CD8-positive, alpha-beta memory T cell (primary cell): ENCODE measurements around the gene CCDC137. TPM values are rescaled to one million over a fixed set of nuclear protein-coding genes. Genes with fewer than 3 reads are reported as not detected.

ENCODE experiments used
- CTCF ChIA-PET: fragments of 350-600 bp; sonication (Branson Sonifier 250); formaldehyde crosslinking; loops from one replicate; lab custom pipeline; 2021; ENCODE audit warnings: antibody characterized with exemption; lab: Charles Lee
- POLR2A ChIA-PET: fragments of 350-600 bp; sonication (Branson Sonifier 250); formaldehyde crosslinking; loops from one replicate; lab custom pipeline; 2021; ENCODE audit warnings: antibody characterized with exemption; lab: Charles Lee
- DNase-seq, 5 donors: peaks; one replicate each; pipeline versions ENCODE4 v3.0.0 to v3.0.0-alpha.2; 2020 to 2022; ENCODE audit warnings: mixed read lengths in 1 of 5
- H3K27ac ChIP-seq: one replicate; pipeline ENCODE4 v1.7.0; 2013; ENCODE audit warnings: low read depth, mild to moderate bottlenecking, low read length, moderate library complexity
- H3K27me3 ChIP-seq: 2 replicates; pipeline ENCODE4 v1.7.0; 2013; ENCODE audit warnings: low read length, mild to moderate bottlenecking; ENCODE audit not compliant: insufficient read depth, poor library complexity, severe bottlenecking
- H3K36me3 ChIP-seq: 2 replicates; pipeline ENCODE4 v1.7.0; 2013; ENCODE audit warnings: mild to moderate bottlenecking, low read length, moderate library complexity; ENCODE audit not compliant: insufficient read depth
- H3K4me1 ChIP-seq: 2 replicates; pipeline ENCODE4 v1.7.0; 2013; ENCODE audit warnings: mild to moderate bottlenecking, low read length, moderate library complexity; ENCODE audit not compliant: insufficient read depth
- H3K4me3 ChIP-seq: 2 replicates; pipeline ENCODE4 v1.7.0; 2013; ENCODE audit warnings: mild to moderate bottlenecking, low read length
- H3K9me3 ChIP-seq: 2 replicates; pipeline ENCODE4 v1.7.0; 2013; ENCODE audit warnings: mild to moderate bottlenecking, low read length
- H3K27ac Mint-ChIP-seq, 8 donors: one replicate each; pipeline ENCODE4 v1.8.0; 2020 to 2021; ENCODE audit warnings: mixed read lengths in 8 of 8, mild to moderate bottlenecking in 6 of 8, inconsistent platforms in 3 of 8, moderate library complexity in 3 of 8
- H3K27me3 Mint-ChIP-seq, 2 donors: one replicate each; pipeline ENCODE4 v1.8.0; 2020 to 2021; ENCODE audit warnings: mixed read lengths in 2 of 2, mild to moderate bottlenecking in 1 of 2, moderate library complexity in 1 of 2
- H3K36me3 Mint-ChIP-seq, 3 donors: one replicate each; pipeline ENCODE4 v1.8.0; 2020 to 2021; ENCODE audit warnings: mixed read lengths in 3 of 3, inconsistent platforms in 1 of 3, mild to moderate bottlenecking in 1 of 3
- H3K4me1 Mint-ChIP-seq, 3 donors: one replicate each; pipeline ENCODE4 v1.8.0; 2020 to 2021; ENCODE audit warnings: mixed read lengths in 3 of 3, inconsistent platforms in 1 of 3, mild to moderate bottlenecking in 1 of 3
- H3K4me3 Mint-ChIP-seq, 7 donors: one replicate each; pipeline ENCODE4 v1.8.0; 2020 to 2021; ENCODE audit warnings: mixed read lengths in 7 of 7, mild to moderate bottlenecking in 6 of 7, moderate library complexity in 4 of 7, inconsistent platforms in 2 of 7
- H3K9me3 Mint-ChIP-seq, 5 donors: one replicate each; pipeline ENCODE4 v1.8.0; 2020 to 2022; ENCODE audit warnings: mixed read lengths in 5 of 5, mild to moderate bottlenecking in 3 of 5, moderate library complexity in 2 of 5, inconsistent platforms in 1 of 5
- polyA plus RNA-seq: library from polyadenylated mRNA; unstranded; fragments of 300-500 nt; fragmentation: Illumina TruSeq; gene quantifications from one replicate; pipeline ENCODE4 v1.2.3, GENCODE V29; 2021
- total RNA-seq, 2 experiments: library from RNA; stranded (reverse); gene quantifications; one replicate each; pipeline ENCODE4 v1.2.3, GENCODE V29; 2021

CCDC137 gene
- total and polyA plus RNA-seq, 3 experiments from 2014 or later: 22.2 to 70.7 (median 68.6) TPM

DNA sequence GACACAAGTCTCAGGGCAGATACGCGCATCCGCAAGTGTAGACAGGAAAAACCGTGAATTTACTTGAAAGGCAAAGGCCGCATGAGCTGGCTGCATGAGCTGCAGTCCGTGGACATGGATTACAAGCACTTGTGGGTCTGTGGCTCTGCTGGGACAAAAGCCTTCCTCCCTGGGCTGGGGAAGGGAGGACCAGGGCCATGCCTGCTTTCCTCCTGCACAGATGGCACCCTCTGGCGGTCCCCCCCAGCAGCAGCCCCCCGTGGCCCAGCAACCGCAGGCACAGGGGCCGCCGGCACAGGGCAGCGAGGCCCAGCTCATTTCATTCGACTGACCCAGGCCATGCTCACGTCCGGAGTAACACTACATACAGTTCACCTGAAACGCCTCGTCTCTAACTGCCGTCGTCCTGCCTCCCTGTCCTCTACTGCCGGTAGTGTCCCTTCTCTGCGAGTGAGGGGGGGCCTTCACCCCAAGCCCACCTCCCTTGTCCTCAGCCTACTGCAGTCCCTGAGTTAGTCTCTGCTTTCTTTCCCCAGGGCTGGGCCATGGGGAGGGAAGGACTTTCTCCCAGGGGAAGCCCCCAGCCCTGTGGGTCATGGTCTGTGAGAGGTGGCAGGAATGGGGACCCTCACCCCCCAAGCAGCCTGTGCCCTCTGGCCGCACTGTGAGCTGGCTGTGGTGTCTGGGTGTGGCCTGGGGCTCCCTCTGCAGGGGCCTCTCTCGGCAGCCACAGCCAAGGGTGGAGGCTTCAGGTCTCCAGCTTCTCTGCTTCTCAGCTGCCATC, 34.9 kb downstream of the CCDC137 start:
- Histone ChIP-seq H3K4me1 (peaks cover 31% of the 10 kb centered on the region), H3K4me3 (no peak overlapping the region), H3K9me3 (no peaks in the 10 kb centered on the region), H3K27ac (peak overlapping the region; percentile 91), H3K27me3 (no peaks in the 10 kb centered on the region), H3K36me3 (peaks cover 22% of the 10 kb centered on the region)
- DNase-seq: no peak
- ChIA-PET CTCF (interaction anchor here (0.9 kb wide), 1 partner anchor 158 kb away, joined by 3 read pairs; no protein-coding TSS in a partner anchor), POLR2A (interaction anchor here (0.6 to 2.8 kb wide), 3 partner anchors 18 to 267 kb away, joined by 3 to 38 read pairs (median 4); partner anchors contain the start of genes ARL16 and HGS)
- Mint-ChIP-seq H3K9me3 (no peaks in the 10 kb centered on the region), H3K27ac (peak overlapping the region; percentile 47 to 98 (median 95)), H3K4me1 (peaks cover 19 to 41% (median 25%) of the 10 kb centered on the region in 3 donors), H3K36me3 (peaks cover 0 to 63% (median 4%) of the 10 kb centered on the region in 3 donors), H3K27me3 (no peaks in the 10 kb centered on the region), H3K4me3 (peak overlapping the region; percentile 85 to 99 (median 90))

DNA sequence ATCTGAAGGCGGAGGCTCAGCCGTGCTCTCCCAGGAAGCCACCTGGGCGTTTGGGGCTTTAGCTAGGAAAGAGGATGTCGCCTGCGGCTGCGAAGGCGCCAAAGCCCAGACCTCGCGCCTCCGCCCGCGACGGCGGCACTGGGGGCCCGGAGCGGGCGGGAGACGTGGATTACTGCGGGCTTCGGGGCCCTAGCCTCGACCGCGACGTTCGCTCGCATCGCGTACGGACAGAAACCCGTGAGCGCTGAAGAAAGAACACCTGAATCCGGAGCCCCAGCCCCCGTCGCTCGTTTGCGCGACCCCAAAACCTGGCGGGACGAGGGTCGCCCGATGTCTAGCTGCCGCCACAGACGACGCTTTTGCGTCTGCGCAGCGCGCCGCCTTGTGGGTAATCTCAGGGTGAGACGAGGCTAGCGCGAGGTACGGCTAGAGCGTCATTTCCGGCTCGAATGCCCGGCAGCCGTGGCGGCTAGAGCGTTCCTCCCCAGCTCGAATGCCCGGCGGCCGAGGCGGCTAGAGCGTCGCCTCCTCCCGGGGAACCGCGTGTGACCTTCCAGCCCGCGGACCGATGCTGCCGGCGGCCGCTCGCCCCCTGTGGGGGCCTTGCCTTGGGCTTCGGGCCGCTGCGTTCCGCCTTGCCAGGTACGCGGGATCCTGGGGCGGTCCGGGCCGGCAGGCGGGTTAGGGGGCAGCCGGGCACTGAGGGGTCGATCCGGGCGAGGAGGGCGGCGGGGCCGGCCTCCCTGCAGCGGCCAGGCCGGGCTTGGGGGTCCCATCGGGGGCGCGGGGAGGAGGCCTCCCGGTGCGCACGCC, 36.6 kb downstream of the CCDC137 start, which contains the start of gene MRPL12:
MRPL12 (plus strand) TSS at position 434 of the 813 bp plus-strand sequence; CDS start at position 569, 135 bp downstream.
- H3K4me3 Mint-ChIP-seq: peak within 1 kb of the TSS; percentile 85 to 99 (median 90)
- H3K36me3 Mint-ChIP-seq: peaks cover 0 to 57% (median 4%) of the 10 kb centered on the region in 3 donors
- H3K27me3 Mint-ChIP-seq: no peaks in the 10 kb centered on the region
- peak; percentile 84 to 92 (median 85) for DNase-seq
- no peaks in the 10 kb centered on the region for H3K27me3 ChIP-seq
- H3K36me3 ChIP-seq: peaks cover 11% of the 10 kb centered on the region
- ChIA-PET CTCF (interaction anchor here (1.4 to 2.2 kb wide), 2 partner anchors 19 to 335 kb away, joined by 3 to 12 read pairs; partner anchors contain the start of genes ARL16, DCXR and HGS), POLR2A (interaction anchor here (1.0 to 2.8 kb wide), 8 partner anchors 8 to 320 kb away, joined by 3 to 38 read pairs (median 4); partner anchors contain the start of genes ARHGDIA, ARL16, CENPX and HGS)
- peak within 1 kb of the TSS; percentile 63 for H3K4me3 ChIP-seq
- H3K27ac ChIP-seq: peak within 1 kb of the TSS; percentile 91
- no peaks in the 10 kb centered on the region for H3K9me3 Mint-ChIP-seq
- H3K4me1 Mint-ChIP-seq: peaks cover 19 to 41% (median 23%) of the 10 kb centered on the region in 3 donors
- H3K27ac Mint-ChIP-seq: peak within 1 kb of the TSS; percentile 94 to 98 (median 96)
- H3K4me1 ChIP-seq: peaks cover 31% of the 10 kb centered on the region
- no peaks in the 10 kb centered on the region for H3K9me3 ChIP-seq

DNA sequence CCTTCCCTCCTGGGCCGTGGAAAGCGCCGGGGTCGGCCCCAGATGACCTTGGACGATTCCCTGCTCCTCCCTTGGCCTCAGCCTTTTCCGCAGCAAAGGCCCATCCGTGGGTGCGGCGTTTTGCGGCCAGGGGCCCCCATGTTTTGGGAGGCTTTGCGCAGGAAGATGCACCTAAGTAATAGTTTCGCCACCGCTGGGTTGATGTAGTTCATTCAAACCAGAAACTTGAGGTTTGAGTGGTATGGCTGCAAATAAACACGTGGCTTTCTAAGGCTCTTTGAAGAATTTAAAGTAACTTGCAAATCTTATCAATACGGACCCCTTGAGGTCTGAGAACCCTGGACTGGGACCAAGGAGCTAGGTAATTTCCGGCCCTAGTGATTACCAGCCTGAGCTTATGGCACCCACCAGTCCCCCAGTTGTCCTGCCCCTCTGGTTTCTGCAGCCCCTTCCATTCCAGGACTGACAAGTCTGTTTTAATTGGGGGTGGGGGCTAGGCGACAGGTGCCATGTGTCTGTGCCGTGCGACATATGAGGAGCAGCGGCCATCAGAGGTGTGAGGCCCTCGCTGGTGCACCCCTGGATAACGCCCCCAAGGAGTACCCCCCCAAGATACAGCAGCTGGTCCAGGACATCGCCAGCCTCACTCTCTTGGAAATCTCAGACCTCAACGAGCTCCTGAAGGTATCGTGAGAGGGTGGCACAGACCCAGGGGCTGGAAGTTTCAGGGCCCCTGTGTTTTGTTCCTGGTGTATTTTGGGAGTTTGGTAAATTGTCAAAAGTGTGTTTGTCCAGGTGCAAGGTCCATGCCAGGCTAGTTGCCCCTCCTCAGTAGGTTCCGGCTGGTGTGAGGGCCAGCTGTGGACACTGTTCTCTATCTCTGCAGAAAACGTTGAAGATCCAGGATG, 37.5 kb downstream of the CCDC137 start:
- H3K27ac ChIP-seq: peak overlapping the region; percentile 91
- Mint-ChIP-seq H3K27ac (peak overlapping the region; percentile 77 to 96 (median 90)), H3K4me3 (peak overlapping the region; percentile 73 to 90 (median 83)), H3K4me1 (peaks cover 19 to 38% (median 23%) of the 10 kb centered on the region in 3 donors), H3K27me3 (no peaks in the 10 kb centered on the region), H3K36me3 (peaks cover 0 to 50% (median 4%) of the 10 kb centered on the region in 3 donors), H3K9me3 (no peaks in the 10 kb centered on the region)
- peaks cover 31% of the 10 kb centered on the region for H3K4me1 ChIP-seq
- H3K4me3 ChIP-seq: peak overlapping the region; percentile 63
- H3K9me3 ChIP-seq: no peaks in the 10 kb centered on the region
- DNase-seq: peak in 1 of 5 donors; percentile 28
- no peaks in the 10 kb centered on the region for H3K27me3 ChIP-seq
- CTCF ChIA-PET: interaction anchor here (2.2 kb wide), 1 partner anchor 19 kb away, joined by 12 read pairs; the partner anchor contains the start of genes ARL16 and HGS
- POLR2A ChIA-PET: interaction anchor here (1.0 to 2.8 kb wide), 5 partner anchors 7 to 319 kb away, joined by 3 to 38 read pairs (median 4); partner anchors contain the start of genes ARHGDIA, ARL16, CENPX and HGS
- peaks cover 11% of the 10 kb centered on the region for H3K36me3 ChIP-seq

- H3K36me3 Mint-ChIP-seq: peaks cover 0 to 46% (median 4%) of the 10 kb centered on the region in 3 donors
- H3K27ac Mint-ChIP-seq: peak overlapping the region in 4 of 8 donors; percentile 8 to 69 (median 39)
- peak overlapping the region in 6 of 7 donors; percentile 8 to 54 (median 36) for H3K4me3 Mint-ChIP-seq
- Histone ChIP-seq H3K4me1 (peaks cover 37% of the 10 kb centered on the region), H3K36me3 (peaks cover 11% of the 10 kb centered on the region), H3K27ac (no peak overlapping the region), H3K4me3 (no peak overlapping the region), H3K9me3 (no peaks in the 10 kb centered on the region), H3K27me3 (no peaks in the 10 kb centered on the region)
- DNase-seq: no peak
- ChIA-PET CTCF (no interaction called here), POLR2A (interaction anchor here (0.6 kb wide), 1 partner anchor 21 kb away, joined by 5 read pairs; no protein-coding TSS in a partner anchor)
- peaks cover 25 to 43% (median 26%) of the 10 kb centered on the region in 3 donors for H3K4me1 Mint-ChIP-seq
- no peaks in the 10 kb centered on the region for H3K27me3 Mint-ChIP-seq
- H3K9me3 Mint-ChIP-seq: no peaks in the 10 kb centered on the region
These were observed 39.1 kb downstream of the CCDC137 start for GRCh38 chr17:81705518-81706231.

- Mint-ChIP-seq H3K27me3 (no peaks in the 10 kb centered on the region), H3K4me1 (peaks cover 24 to 43% (median 30%) of the 10 kb centered on the region in 3 donors), H3K27ac (peak overlapping the region in 1 of 8 donors; percentile 69), H3K9me3 (no peaks in the 10 kb centered on the region), H3K36me3 (peaks cover 0 to 41% (median 4%) of the 10 kb centered on the region in 3 donors), H3K4me3 (peak overlapping the region in 4 of 7 donors; percentile 1 to 54 (median 18))
- Histone ChIP-seq H3K36me3 (peaks cover 11% of the 10 kb centered on the region), H3K27ac (no peak overlapping the region), H3K9me3 (no peaks in the 10 kb centered on the region), H3K27me3 (no peaks in the 10 kb centered on the region), H3K4me3 (no peak overlapping the region), H3K4me1 (peaks cover 37% of the 10 kb centered on the region)
- DNase-seq: no peak
- CTCF ChIA-PET: no interaction called here
- POLR2A ChIA-PET: no interaction called here
These were observed 39.7 kb downstream of the CCDC137 start for GRCh38 chr17:81706232-81706611.

GRCh38 chr17:81706757-81707624, 40.5 kb downstream of the CCDC137 start:
- peaks cover 11% of the 10 kb centered on the region for H3K36me3 ChIP-seq
- POLR2A ChIA-PET: interaction anchor here (0.6 to 1.3 kb wide), 2 partner anchors 23 to 68 kb away, joined by 3 read pairs; partner anchors contain the start of genes ARL16 and HGS
- peak in 1 of 5 donors; percentile 44 for DNase-seq
- Mint-ChIP-seq H3K4me1 (peaks cover 22 to 40% (median 30%) of the 10 kb centered on the region in 3 donors), H3K9me3 (no peaks in the 10 kb centered on the region), H3K27ac (peak overlapping the region in 2 of 8 donors; percentile 19 to 69), H3K4me3 (peak overlapping the region in 2 of 7 donors; percentile 13 to 54), H3K36me3 (peaks cover 0 to 35% (median 4%) of the 10 kb centered on the region in 3 donors), H3K27me3 (no peaks in the 10 kb centered on the region)
- H3K27ac ChIP-seq: no peak overlapping the region
- peaks cover 35% of the 10 kb centered on the region for H3K4me1 ChIP-seq
- no peaks in the 10 kb centered on the region for H3K27me3 ChIP-seq
- CTCF ChIA-PET: no interaction called here
- H3K9me3 ChIP-seq: no peaks in the 10 kb centered on the region
- no peak overlapping the region for H3K4me3 ChIP-seq
